Upper lobe of left lung (tissue), 6 donors: ENCODE data around the gene PTRH1. TPM values are rescaled to one million over a fixed set of nuclear protein-coding genes. Genes with fewer than 3 reads are reported as not detected.

Source experiments
- ATAC-seq, 2 donors: fragments of 200-7000 bp; cut with Tn5 transposase; one replicate each; pipeline ENCODE4 v1.9.1; 2022; ENCODE audit warnings: mild to moderate bottlenecking in 2 of 2, moderate library complexity in 2 of 2; ENCODE audit not compliant: low FRiP score in 2 of 2
- DNase-seq, 2 donors: peaks; one replicate each; pipeline ENCODE4 v3.0.0-alpha.2; 2019 to 2020
- H3K27ac ChIP-seq, 4 donors: fragments of 200-600 bp; sonication (generic); one replicate each; pipeline ENCODE4 v1.5.1; 2016 to 2019
- H3K27me3 ChIP-seq, 4 donors: fragments of 200-600 bp; sonication (generic); one replicate each; pipeline ENCODE4 v1.5.1; 2017 to 2019
- H3K36me3 ChIP-seq, 4 donors: fragments of 200-600 bp; sonication (generic); one replicate each; pipeline ENCODE4 v1.5.1; 2016 to 2019
- H3K4me1 ChIP-seq, 4 donors: fragments of 200-600 bp; sonication (generic); one replicate each; pipeline ENCODE4 v1.5.1; 2018 to 2019
- H3K4me3 ChIP-seq, 4 donors: fragments of 200-600 bp; sonication (generic); one replicate each; pipeline ENCODE4 v1.5.1; 2017 to 2019; ENCODE audit warnings: mild to moderate bottlenecking in 2 of 4, moderate library complexity in 1 of 4
- H3K9me3 ChIP-seq, 4 donors: fragments of 200-600 bp; sonication (generic); one replicate each; pipeline ENCODE4 v1.5.1; 2018 to 2019
- CTCF ChIP-seq, 6 experiments: fragments of 450-650 bp in 4 of 6; fragments of 200-600 bp in 2 of 6; sonication (generic) in 2 of 6; IDR thresholded peaks; one replicate each; pipeline ENCODE4 v1.5.1; 2016 to 2019; ENCODE audit warnings: antibody characterized with exemption in 6 of 6
- EP300 ChIP-seq, 4 donors: sonication (generic); formaldehyde crosslinking; IDR thresholded peaks; one replicate each; pipeline ENCODE4 v1.5.1; 2017; ENCODE audit warnings: antibody characterized with exemption in 4 of 4, control low read depth in 2 of 4
- POLR2A ChIP-seq, 4 donors: fragments of 450-650 bp; IDR thresholded peaks; one replicate each; pipeline ENCODE4 v1.5.1; 2016 to 2017; ENCODE audit warnings: antibody characterized with exemption in 4 of 4, mild to moderate bottlenecking in 2 of 4
- POLR2AphosphoS5 ChIP-seq, 2 donors: sonication (generic); formaldehyde crosslinking; IDR thresholded peaks; one replicate each; pipeline ENCODE4 v1.5.1; 2017; ENCODE audit warnings: antibody characterized with exemption in 2 of 2
- WGBS, 2 donors: methylation state at CpG; one replicate each; pipeline ENCODE4 v1.1.5; 2017 to 2018; 5-methylcytosine and 5-hydroxymethylcytosine counted together
- total RNA-seq, 6 donors: library from RNA; depleted of rRNA in 4 of 6; stranded (reverse); fragments of >200 nt in 4 of 6; gene quantifications; one replicate each; pipeline versions ENCODE4 v1.1.0 to v1.2.1, GENCODE V29; 2016 to 2021
- donor health status: DM: no; HTN: no; CAD: no; lungs with moderate emphysema.
- donor health status: DM: no; HTN: yes; CAD: no; lungs with severe emphysema.

PTRH1 gene
- total RNA-seq, 6 donors from 2014 or later, result 7.4 to 33.5 (median 18.7) TPM

- 72 to 75% methylated on average over 14 to 15 of the region's 15 CpGs for WGBS, 2 donors
- ATAC-seq (no peak), DNase-seq (peak in 1 of 2 donors; percentile 72)
- no peak for TF ChIP-seq CTCF (IDR thresholded peaks at IDR 0.05)
- TF ChIP-seq EP300 (IDR thresholded peaks at IDR 0.05), result no peak
- TF ChIP-seq POLR2A (IDR thresholded peaks at IDR 0.05), result no peak
- no peak for TF ChIP-seq POLR2AphosphoS5 (IDR thresholded peaks at IDR 0.05)
- Histone ChIP-seq H3K9me3 (no peaks in the 10 kb centered on the region), H3K36me3 (peaks cover 0 to 100% (median 75%) of the 10 kb centered on the region in 4 donors), H3K4me1 (peaks cover 0 to 11% (median 5%) of the 10 kb centered on the region in 4 donors), H3K4me3 (no peak overlapping the region), H3K27me3 (no peaks in the 10 kb centered on the region), H3K27ac (peak overlapping the region in 1 of 4 donors; percentile 30)
Observed at GRCh38 chr9:127746959-127747569, 31.6 kb upstream of the PTRH1 start.

- no peak for TF ChIP-seq CTCF (IDR thresholded peaks at IDR 0.05)
- no peak for TF ChIP-seq EP300 (IDR thresholded peaks at IDR 0.05)
- no peak for TF ChIP-seq POLR2A (IDR thresholded peaks at IDR 0.05)
- TF ChIP-seq POLR2AphosphoS5 (IDR thresholded peaks at IDR 0.05), result no peak
- H3K4me3 ChIP-seq, result no peak overlapping the region
- 93 to 94% methylated on average over 5 to 19 of the region's 19 CpGs for WGBS, 2 donors
- H3K27ac ChIP-seq, result no peak overlapping the region
- H3K27me3 ChIP-seq, result no peaks in the 10 kb centered on the region
- DNase-seq, result peak in 1 of 2 donors; percentile 68
- H3K36me3 ChIP-seq, result peaks cover 0 to 95% (median 75%) of the 10 kb centered on the region in 4 donors
- peaks cover 18 to 35% (median 24%) of the 10 kb centered on the region in 4 donors for H3K4me1 ChIP-seq
- H3K9me3 ChIP-seq, result no peaks in the 10 kb centered on the region
- no peak for ATAC-seq
Observed at GRCh38 chr9:127744398-127745110, 29.1 kb upstream of the PTRH1 start.

GRCh38 chr9:127742435-127743088 is 27.1 kb upstream of the PTRH1 start:
- peaks cover 18 to 35% (median 24%) of the 10 kb centered on the region in 4 donors for H3K4me1 ChIP-seq
- ATAC-seq (peak in 1 of 2 donors; percentile 74), DNase-seq (peak; percentile 39 to 80)
- 62 to 83% methylated on average over 24 to 25 of the region's 33 CpGs for WGBS, 2 donors
- H3K9me3 ChIP-seq, result no peaks in the 10 kb centered on the region
- no peaks in the 10 kb centered on the region for H3K27me3 ChIP-seq
- H3K27ac ChIP-seq, result peak overlapping the region in 2 of 4 donors; percentile 17 to 71
- H3K4me3 ChIP-seq, result peak overlapping the region in 3 of 4 donors; percentile 29 to 41 (median 32)
- TF ChIP-seq EP300 (IDR thresholded peaks at IDR 0.05) (no peak), CTCF (IDR thresholded peaks at IDR 0.05) (no peak), POLR2AphosphoS5 (IDR thresholded peaks at IDR 0.05) (no peak), POLR2A (IDR thresholded peaks at IDR 0.05) (no peak)
- H3K36me3 ChIP-seq, result peaks cover 0 to 93% (median 72%) of the 10 kb centered on the region in 4 donors

- Histone ChIP-seq H3K4me1 (peaks cover 18 to 35% (median 24%) of the 10 kb centered on the region in 4 donors), H3K27ac (peak overlapping the region in 2 of 4 donors; percentile 71), H3K36me3 (peaks cover 0 to 87% (median 68%) of the 10 kb centered on the region in 4 donors), H3K27me3 (no peaks in the 10 kb centered on the region), H3K9me3 (no peaks in the 10 kb centered on the region), H3K4me3 (peak overlapping the region in 3 of 4 donors; percentile 29 to 41 (median 32))
- ATAC-seq (peak; percentile 59 to 81), DNase-seq (peak; percentile 87 to 90)
- TF ChIP-seq CTCF (IDR thresholded peaks at IDR 0.05) (no peak), POLR2AphosphoS5 (IDR thresholded peaks at IDR 0.05) (no peak), POLR2A (IDR thresholded peaks at IDR 0.05) (no peak), EP300 (IDR thresholded peaks at IDR 0.05) (no peak)
- WGBS, 2 donors, result 61 to 67% methylated on average over 30 to 36 of the region's 38 CpGs
Observed at GRCh38 chr9:127741831-127742434, 26.5 kb upstream of the PTRH1 start.
